ENCODE data around the gene UNC93B1. TPM values are rescaled to one million over a fixed set of nuclear protein-coding genes. Genes with fewer than 3 reads are reported as not detected.

The UNC93B1 gene
- total RNA-seq, 2 experiments from 2014 or later = 44.0 to 52.1 TPM

DNA sequence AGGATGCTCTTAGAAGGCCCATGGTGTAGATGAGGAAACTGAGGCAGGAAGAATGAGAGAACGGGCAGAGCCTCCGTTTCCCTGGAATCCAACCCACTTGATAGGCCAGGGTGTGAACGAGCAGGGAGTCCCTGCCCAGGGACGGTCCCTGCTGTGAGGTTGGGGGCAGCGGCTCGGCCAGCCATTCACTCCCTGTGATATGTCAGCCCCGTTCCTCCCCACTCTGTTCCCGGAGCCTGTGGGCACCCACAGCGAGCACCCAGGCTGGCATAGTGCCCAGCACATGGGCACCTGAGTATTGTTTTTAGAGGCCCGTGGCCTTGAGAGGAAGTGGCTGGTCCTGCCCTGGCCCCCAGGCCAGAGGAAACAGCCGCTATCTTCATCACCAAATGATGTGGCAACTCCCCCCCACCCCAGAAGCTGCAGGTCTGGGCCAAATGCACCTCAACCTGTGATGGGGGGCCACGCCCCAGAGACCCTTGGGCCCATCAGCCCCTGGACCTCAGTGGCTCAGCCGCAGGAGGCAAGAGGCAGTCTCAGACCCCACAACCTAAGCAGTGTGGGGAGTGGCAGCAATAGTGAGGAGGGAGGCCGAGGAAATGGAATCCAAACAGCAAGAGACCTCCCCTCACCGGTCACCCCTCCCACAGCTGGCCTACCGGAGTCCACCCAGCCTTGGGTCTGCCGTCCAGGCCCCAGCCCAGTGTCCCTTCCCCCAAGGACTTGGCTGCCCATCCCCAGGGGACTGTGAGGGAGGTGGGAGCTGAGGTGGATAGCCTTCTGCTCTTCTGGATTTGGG, 8.3 kb upstream of the UNC93B1 start:
- DNase-seq (ENCODE audit: low spot score) = no peak
- BruUV-seq (replicated peaks) = no TSS peak
- Histone ChIP-seq H3K27ac (ENCODE audit: low read depth, low read length, poor library complexity, severe bottlenecking) (no peak overlapping the region), H3K9me2 (ENCODE audit: insufficient read depth, low read length) (no peaks in the 10 kb centered on the region), H4K20me1 (ENCODE audit: insufficient read depth, low read length) (no peaks in the 10 kb centered on the region), H3K36me3 (ENCODE audit: insufficient read depth, low read length) (no peaks in the 10 kb centered on the region), H2AFZ (ENCODE audit: low read length) (no peak overlapping the region), H3K4me1 (ENCODE audit: insufficient read depth, low read length, poor library complexity, severe bottlenecking) (peaks cover 28% of the 10 kb centered on the region), H3K79me2 (ENCODE audit: insufficient read depth, low read depth, low read length) (no peaks in the 10 kb centered on the region), H3K4me3 (ENCODE audit: low read depth, low read length, poor library complexity, severe bottlenecking) (no peak overlapping the region), H3K9me3 (ENCODE audit: low read length) (no peaks in the 10 kb centered on the region), H3K4me2 (ENCODE audit: low read length) (no peak overlapping the region)
- CTCF ChIA-PET (ENCODE audit: unreplicated experiment) = no interaction called here
- TF ChIP-seq, protein P1, sequence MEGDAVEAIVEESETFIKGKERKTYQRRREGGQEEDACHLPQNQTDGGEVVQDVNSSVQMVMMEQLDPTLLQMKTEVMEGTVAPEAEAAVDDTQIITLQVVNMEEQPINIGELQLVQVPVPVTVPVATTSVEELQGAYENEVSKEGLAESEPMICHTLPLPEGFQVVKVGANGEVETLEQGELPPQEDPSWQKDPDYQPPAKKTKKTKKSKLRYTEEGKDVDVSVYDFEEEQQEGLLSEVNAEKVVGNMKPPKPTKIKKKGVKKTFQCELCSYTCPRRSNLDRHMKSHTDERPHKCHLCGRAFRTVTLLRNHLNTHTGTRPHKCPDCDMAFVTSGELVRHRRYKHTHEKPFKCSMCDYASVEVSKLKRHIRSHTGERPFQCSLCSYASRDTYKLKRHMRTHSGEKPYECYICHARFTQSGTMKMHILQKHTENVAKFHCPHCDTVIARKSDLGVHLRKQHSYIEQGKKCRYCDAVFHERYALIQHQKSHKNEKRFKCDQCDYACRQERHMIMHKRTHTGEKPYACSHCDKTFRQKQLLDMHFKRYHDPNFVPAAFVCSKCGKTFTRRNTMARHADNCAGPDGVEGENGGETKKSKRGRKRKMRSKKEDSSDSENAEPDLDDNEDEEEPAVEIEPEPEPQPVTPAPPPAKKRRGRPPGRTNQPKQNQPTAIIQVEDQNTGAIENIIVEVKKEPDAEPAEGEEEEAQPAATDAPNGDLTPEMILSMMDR (conservative IDR thresholded peaks at IDR 0.05; ENCODE audit: low read length) = no peak
- TF ChIP-seq EZH2phosphoT487 (IDR thresholded peaks at IDR 0.05; ENCODE audit: borderline replicate concordance, low read depth, low read length) = no peak
- POLR2A ChIA-PET = no interaction called here
- intact Hi-C loops (cut with micrococcal nuclease; ENCODE audit: unreplicated experiment) = no loop called here

DNA sequence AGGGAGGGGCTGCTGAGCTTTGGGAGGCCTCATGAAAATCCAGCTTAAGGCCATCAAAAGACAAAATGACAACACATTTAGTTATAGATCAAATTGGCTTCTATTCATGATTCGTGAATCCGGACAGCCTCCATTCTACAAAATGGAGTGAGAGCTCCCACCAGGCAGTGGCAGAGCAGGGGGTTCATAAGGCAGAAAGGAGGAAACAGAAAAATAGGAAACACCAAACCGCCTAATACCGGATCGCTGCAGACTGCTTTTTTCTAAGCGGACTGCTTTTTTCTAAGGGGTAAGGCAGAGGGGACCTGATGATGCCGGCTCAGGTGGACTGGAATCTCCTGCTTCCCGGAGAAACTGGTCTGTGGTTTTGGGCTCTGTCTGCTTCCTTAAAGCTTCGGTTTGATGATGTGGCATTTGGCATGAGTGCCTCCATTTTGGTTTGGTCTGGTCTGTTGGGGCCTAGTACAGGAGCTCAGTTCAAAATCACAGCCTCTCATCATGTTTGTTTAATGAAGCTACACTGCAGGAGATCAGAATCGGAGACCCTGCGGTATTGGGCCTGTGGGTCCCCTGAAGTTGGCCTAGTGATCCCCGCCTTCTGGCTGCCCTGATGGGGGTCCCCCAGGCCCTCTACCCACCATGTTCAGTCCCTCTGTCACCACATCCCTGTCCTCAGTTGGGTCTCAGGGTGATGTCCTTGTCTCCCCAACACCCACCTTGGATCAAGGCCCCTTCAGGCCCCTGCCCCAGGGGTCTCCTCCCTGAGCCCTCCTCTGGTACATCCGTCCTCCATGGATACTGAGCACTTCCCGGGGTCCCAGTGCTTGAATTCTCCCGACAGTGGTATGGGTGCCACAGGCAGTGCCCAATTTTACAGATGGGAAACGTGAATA, 7.4 kb upstream of the UNC93B1 start:
- intact Hi-C loops (cut with micrococcal nuclease; ENCODE audit: unreplicated experiment) = no loop called here
- ChIA-PET POLR2A (no interaction called here), CTCF (ENCODE audit: unreplicated experiment) (no interaction called here)
- Histone ChIP-seq H2AFZ (ENCODE audit: low read length) (no peak overlapping the region), H4K20me1 (ENCODE audit: insufficient read depth, low read length) (no peaks in the 10 kb centered on the region), H3K79me2 (ENCODE audit: insufficient read depth, low read depth, low read length) (no peaks in the 10 kb centered on the region), H3K4me3 (ENCODE audit: low read depth, low read length, poor library complexity, severe bottlenecking) (no peak overlapping the region), H3K9me3 (ENCODE audit: low read length) (no peaks in the 10 kb centered on the region), H3K4me1 (ENCODE audit: insufficient read depth, low read length, poor library complexity, severe bottlenecking) (peaks cover 32% of the 10 kb centered on the region), H3K4me2 (ENCODE audit: low read length) (no peak overlapping the region), H3K9me2 (ENCODE audit: insufficient read depth, low read length) (no peaks in the 10 kb centered on the region), H3K36me3 (ENCODE audit: insufficient read depth, low read length) (no peaks in the 10 kb centered on the region), H3K27ac (ENCODE audit: low read depth, low read length, poor library complexity, severe bottlenecking) (no peak overlapping the region)
- no peak for TF ChIP-seq EZH2phosphoT487 (IDR thresholded peaks at IDR 0.05; ENCODE audit: borderline replicate concordance, low read depth, low read length)
- TF ChIP-seq, protein P1 (conservative IDR thresholded peaks at IDR 0.05; ENCODE audit: low read length) = no peak
- DNase-seq (ENCODE audit: low spot score) = no peak
- BruUV-seq (replicated peaks) = no TSS peak
